Naive thymus-derived CD8-positive, alpha-beta T cell (primary cell): ENCODE data around the gene MFRP. TPM values are rescaled to one million over a fixed set of nuclear protein-coding genes. Genes with fewer than 3 reads are reported as not detected.
"Not testable (repeated sequence)": the region's sequence is repeated elsewhere in the genome, so short reads cannot be mapped to it uniquely, and the experiment has no call there.

Source experiments
- ATAC-seq, 2 donors: fragments of 150-1000 bp; cut with Tn5 transposase in 1 of 2; sonication (Bioruptor Pico), chemical (Tn5 transposase) in 1 of 2; 1 replicate in 1 of 2; 2 replicates in 1 of 2; pipeline ENCODE4 v1.10.0; 2021; ENCODE audit warnings: mild to moderate bottlenecking in 2 of 2, moderate library complexity in 2 of 2
- POLR2A ChIA-PET: fragments of 350-600 bp; sonication (Branson Sonifier 250); formaldehyde crosslinking; loops from one replicate; lab custom pipeline; 2021; ENCODE audit warnings: antibody characterized with exemption; lab: Charles Lee
- DNase-seq, 10 donors: peaks; one replicate each; pipeline versions ENCODE4 v3.0.0 to v3.0.0-alpha.2; 2020 to 2022
- H3K27ac Mint-ChIP-seq, 10 donors: one replicate each; pipeline ENCODE4 v1.8.0; 2020 to 2022; ENCODE audit warnings: mild to moderate bottlenecking in 10 of 10, mixed read lengths in 10 of 10, moderate library complexity in 4 of 10, inconsistent platforms in 1 of 10
- H3K27me3 Mint-ChIP-seq, 5 donors: one replicate each; pipeline ENCODE4 v1.8.0; 2021 to 2022; ENCODE audit warnings: mixed read lengths in 5 of 5
- H3K36me3 Mint-ChIP-seq, 3 donors: one replicate each; pipeline ENCODE4 v1.8.0; 2020 to 2022; ENCODE audit warnings: mixed read lengths in 3 of 3, mild to moderate bottlenecking in 2 of 3, inconsistent platforms in 1 of 3
- H3K4me1 Mint-ChIP-seq, 4 donors: one replicate each; pipeline ENCODE4 v1.8.0; 2021 to 2022; ENCODE audit warnings: mixed read lengths in 4 of 4
- H3K4me3 Mint-ChIP-seq, 10 donors: one replicate each; pipeline ENCODE4 v1.8.0; 2020 to 2022; ENCODE audit warnings: mild to moderate bottlenecking in 10 of 10, mixed read lengths in 10 of 10, moderate library complexity in 6 of 10, inconsistent platforms in 1 of 10
- H3K9me3 Mint-ChIP-seq, 9 donors: one replicate each; pipeline ENCODE4 v1.8.0; 2020 to 2022; ENCODE audit warnings: mixed read lengths in 9 of 9, mild to moderate bottlenecking in 3 of 9, inconsistent platforms in 1 of 9, moderate library complexity in 1 of 9
- polyA plus RNA-seq, 3 donors: library from polyadenylated mRNA; unstranded; fragments of 300-500 nt; fragmentation: Illumina TruSeq; gene quantifications; one replicate each; pipeline ENCODE4 v1.2.3, GENCODE V29; 2021
- total RNA-seq, 8 experiments: library from RNA in 2 of 8; stranded (reverse) in 2 of 8; gene quantifications; one replicate each; pipeline ENCODE4 v1.2.3 and lab custom pipeline; 2021 to 2026

Gene MFRP
- not detected for total RNA-seq
- polyA plus RNA-seq: not detected
- 0 reads per million in 6 experiments for total RNA-seq (lab: John Stamatoyannopoulos, UW)

GRCh38 chr11:119346605-119347004, at the start of gene MFRP:
TSS of gene MFRP (minus strand) at chr11:119346705. CDS start at chr11:119346513, 192 bp downstream.
- ATAC-seq (no peak), DNase-seq (no peak)
- H3K27me3 Mint-ChIP-seq: peaks cover 0 to 44% (median 25%) of the 10 kb centered on the region in 5 donors
- peaks cover 0 to 5% (median 2%) of the 10 kb centered on the region in 4 donors for H3K4me1 Mint-ChIP-seq
- no peak within 1 kb of the TSS for H3K4me3 Mint-ChIP-seq
- H3K36me3 Mint-ChIP-seq: no peaks in the 10 kb centered on the region
- H3K27ac Mint-ChIP-seq: no peak within 1 kb of the TSS
- POLR2A ChIA-PET: no interaction called here
- no peaks in the 10 kb centered on the region for H3K9me3 Mint-ChIP-seq

- DNase-seq (no peak), ATAC-seq (no peak)
- Mint-ChIP-seq H3K4me1 (no peaks in the 10 kb centered on the region), H3K9me3 (no peaks in the 10 kb centered on the region), H3K36me3 (no peaks in the 10 kb centered on the region), H3K27ac (no peak overlapping the region), H3K27me3 (peaks cover 9 to 16% (median 13%) of the 10 kb centered on the region in 5 donors), H3K4me3 (no peak overlapping the region)
- POLR2A ChIA-PET: no interaction called here
These were observed 44.8 kb upstream of the MFRP start for GRCh38 chr11:119391275-119391674.

- DNase-seq (peak in 1 of 10 donors; percentile 7), ATAC-seq (peak in 1 of 2 donors; percentile 46)
- Mint-ChIP-seq H3K36me3 (no peaks in the 10 kb centered on the region), H3K4me1 (no peaks in the 10 kb centered on the region), H3K27me3 (peaks cover under 1 to 10% (median 8%) of the 10 kb centered on the region in 5 donors), H3K9me3 (no peaks in the 10 kb centered on the region), H3K27ac (peak overlapping the region in 1 of 10 donors; percentile 5), H3K4me3 (no peak overlapping the region)
- POLR2A ChIA-PET: no interaction called here
These were observed 43.2 kb upstream of the MFRP start for GRCh38 chr11:119389611-119390254.

GRCh38 chr11:119388103-119388502, 41.6 kb upstream of the MFRP start:
- peaks cover 0 to 9% (median 6%) of the 10 kb centered on the region in 5 donors for H3K27me3 Mint-ChIP-seq
- peak overlapping the region in 1 of 10 donors; percentile 7 for H3K4me3 Mint-ChIP-seq
- H3K36me3 Mint-ChIP-seq: no peaks in the 10 kb centered on the region
- H3K27ac Mint-ChIP-seq: no peak overlapping the region
- H3K9me3 Mint-ChIP-seq: no peaks in the 10 kb centered on the region
- POLR2A ChIA-PET: no interaction called here
- no peak for DNase-seq
- ATAC-seq: no peak
- H3K4me1 Mint-ChIP-seq: no peaks in the 10 kb centered on the region

- Mint-ChIP-seq H3K36me3 (no peaks in the 10 kb centered on the region), H3K27me3 (peaks cover 0 to 9% (median 3%) of the 10 kb centered on the region in 5 donors), H3K27ac (no peak overlapping the region), H3K9me3 (no peaks in the 10 kb centered on the region), H3K4me3 (no peak overlapping the region), H3K4me1 (peaks cover 0 to 7% (median 3%) of the 10 kb centered on the region in 4 donors)
- no peak for DNase-seq
- ATAC-seq: no peak
- POLR2A ChIA-PET: no interaction called here
These were observed 37.8 kb upstream of the MFRP start for GRCh38 chr11:119384332-119384731.

GRCh38 chr11:119382513-119382912, 36.0 kb upstream of the MFRP start:
- H3K36me3 Mint-ChIP-seq, H3K4me1 Mint-ChIP-seq, H3K27ac Mint-ChIP-seq, POLR2A ChIA-PET, H3K27me3 Mint-ChIP-seq, DNase-seq, H3K9me3 Mint-ChIP-seq, H3K4me3 Mint-ChIP-seq, ATAC-seq: not testable (repeated sequence)

- Mint-ChIP-seq H3K27ac (no peak overlapping the region), H3K4me3 (no peak overlapping the region), H3K4me1 (peaks cover 0 to 7% (median 3%) of the 10 kb centered on the region in 4 donors), H3K36me3 (no peaks in the 10 kb centered on the region), H3K27me3 (peaks cover 0 to 3% (median 1%) of the 10 kb centered on the region in 5 donors), H3K9me3 (no peaks in the 10 kb centered on the region)
- DNase-seq (peak in 1 of 10 donors; percentile 22), ATAC-seq (no peak)
- POLR2A ChIA-PET: no interaction called here
These were observed 35.6 kb upstream of the MFRP start for GRCh38 chr11:119382101-119382500.

- Mint-ChIP-seq H3K4me3 (no peak within 1 kb of the TSS), H3K4me1 (peaks cover 0 to 7% (median 3%) of the 10 kb centered on the region in 4 donors), H3K36me3 (no peaks in the 10 kb centered on the region), H3K27ac (peak within 1 kb of the TSS in 2 of 10 donors; percentile 57 to 78), H3K9me3 (no peaks in the 10 kb centered on the region), H3K27me3 (peaks cover 0 to 3% (median 0%) of the 10 kb centered on the region in 5 donors)
- ATAC-seq (peak; percentile 95 to 97), DNase-seq (peak; percentile 94 to 99 (median 98))
- POLR2A ChIA-PET: interaction anchor here (0.7 to 1.4 kb wide), 4 partner anchors 14 to 41 kb away, joined by 3 to 9 read pairs (median 4); partner anchors contain the start of gene C1QTNF5
These were observed 34.9 kb upstream of the MFRP start, which contains the start of gene USP2 for GRCh38 chr11:119381181-119381988. TSS of gene USP2 (minus strand) at chr11:119381690. CDS start at chr11:119373480, 8,210 bp downstream.

- POLR2A ChIA-PET: interaction anchor here (0.7 to 1.4 kb wide), 4 partner anchors 14 to 40 kb away, joined by 3 to 9 read pairs (median 4); partner anchors contain the start of gene C1QTNF5
- Mint-ChIP-seq H3K4me1 (peaks cover 0 to 7% (median 3%) of the 10 kb centered on the region in 4 donors), H3K36me3 (no peaks in the 10 kb centered on the region), H3K27ac (peak overlapping the region in 1 of 10 donors; percentile 57), H3K27me3 (peaks cover 0 to 3% (median 0%) of the 10 kb centered on the region in 5 donors), H3K4me3 (no peak overlapping the region), H3K9me3 (no peaks in the 10 kb centered on the region)
- ATAC-seq (no peak), DNase-seq (no peak)
These were observed 34.3 kb upstream of the MFRP start for GRCh38 chr11:119380827-119381180.

GRCh38 chr11:119380160-119380826, 33.8 kb upstream of the MFRP start:
- Mint-ChIP-seq H3K9me3 (no peaks in the 10 kb centered on the region), H3K36me3 (no peaks in the 10 kb centered on the region), H3K4me1 (peaks cover 0 to 7% (median 3%) of the 10 kb centered on the region in 4 donors), H3K4me3 (no peak overlapping the region), H3K27ac (no peak overlapping the region), H3K27me3 (peaks cover 0 to 3% (median 0%) of the 10 kb centered on the region in 5 donors)
- DNase-seq: no peak
- no peak for ATAC-seq
- POLR2A ChIA-PET: interaction anchor here (0.7 to 1.4 kb wide), 2 partner anchors 24 to 26 kb away, joined by 4 to 9 read pairs; no protein-coding TSS in a partner anchor

GRCh38 chr11:119378851-119379465, 32.5 kb upstream of the MFRP start:
- peak overlapping the region in 2 of 10 donors; percentile 22 to 37 for H3K4me3 Mint-ChIP-seq
- H3K4me1 Mint-ChIP-seq: peaks cover 0 to 9% (median 5%) of the 10 kb centered on the region in 4 donors
- H3K27me3 Mint-ChIP-seq: peaks cover 0 to 3% (median 0%) of the 10 kb centered on the region in 5 donors
- POLR2A ChIA-PET: interaction anchor here (0.6 kb wide), 1 partner anchor 542 kb away, joined by 6 read pairs; no protein-coding TSS in a partner anchor
- peak overlapping the region in 4 of 10 donors; percentile 18 to 72 (median 47) for H3K27ac Mint-ChIP-seq
- DNase-seq (no peak), ATAC-seq (no peak)
- no peaks in the 10 kb centered on the region for H3K36me3 Mint-ChIP-seq
- no peaks in the 10 kb centered on the region for H3K9me3 Mint-ChIP-seq
